HL-60 (cell line): Measurements from ENCODE around the gene LPCAT1.
"Not testable (repeated sequence)": the region's sequence is repeated elsewhere in the genome, so short reads cannot be mapped to it uniquely, and the experiment has no call there.

Experiments
- GABPA ChIP-seq: IDR thresholded peaks from 2 replicates; pipeline ENCODE4 v1.6.1; 2012; ENCODE audit warnings: low read depth
- POLR2AphosphoS5 ChIP-seq: IDR thresholded peaks from 2 replicates; pipeline ENCODE4 v1.6.1; 2012; ENCODE audit warnings: low read depth
- TF ChIP-seq, protein P1 (sequence below): IDR thresholded peaks from one replicate; pipeline ENCODE4 v1.5.1; 2011; ENCODE audit warnings: low read length, control low read depth, inconsistent platforms; ENCODE audit not compliant: insufficient read depth
- TF ChIP-seq, protein P2 (sequence below): IDR thresholded peaks from 2 replicates; pipeline ENCODE4 v1.6.1; 2012; ENCODE audit warnings: low read depth; ENCODE audit not compliant: insufficient replicate concordance

DNA sequence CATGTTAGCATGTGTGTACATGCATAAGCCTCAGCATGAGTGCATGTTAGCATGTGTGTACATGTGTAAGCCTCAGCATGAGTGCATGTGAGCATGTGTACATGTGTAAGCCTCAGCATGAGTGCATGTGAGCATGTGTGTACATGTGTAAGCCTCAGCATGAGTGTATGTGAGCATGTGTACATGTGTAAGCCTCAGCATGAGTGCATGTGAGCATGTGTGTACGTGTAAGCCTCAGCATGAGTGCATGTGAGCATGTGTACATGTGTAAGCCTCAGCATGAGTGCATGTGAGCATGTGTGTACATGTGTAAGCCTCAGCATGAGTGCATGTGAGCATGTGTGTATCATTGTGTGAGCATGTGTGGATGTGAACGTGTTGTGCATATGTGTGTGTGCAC is 64.3 kb downstream of the LPCAT1 start:
- TF ChIP-seq, protein P1, sequence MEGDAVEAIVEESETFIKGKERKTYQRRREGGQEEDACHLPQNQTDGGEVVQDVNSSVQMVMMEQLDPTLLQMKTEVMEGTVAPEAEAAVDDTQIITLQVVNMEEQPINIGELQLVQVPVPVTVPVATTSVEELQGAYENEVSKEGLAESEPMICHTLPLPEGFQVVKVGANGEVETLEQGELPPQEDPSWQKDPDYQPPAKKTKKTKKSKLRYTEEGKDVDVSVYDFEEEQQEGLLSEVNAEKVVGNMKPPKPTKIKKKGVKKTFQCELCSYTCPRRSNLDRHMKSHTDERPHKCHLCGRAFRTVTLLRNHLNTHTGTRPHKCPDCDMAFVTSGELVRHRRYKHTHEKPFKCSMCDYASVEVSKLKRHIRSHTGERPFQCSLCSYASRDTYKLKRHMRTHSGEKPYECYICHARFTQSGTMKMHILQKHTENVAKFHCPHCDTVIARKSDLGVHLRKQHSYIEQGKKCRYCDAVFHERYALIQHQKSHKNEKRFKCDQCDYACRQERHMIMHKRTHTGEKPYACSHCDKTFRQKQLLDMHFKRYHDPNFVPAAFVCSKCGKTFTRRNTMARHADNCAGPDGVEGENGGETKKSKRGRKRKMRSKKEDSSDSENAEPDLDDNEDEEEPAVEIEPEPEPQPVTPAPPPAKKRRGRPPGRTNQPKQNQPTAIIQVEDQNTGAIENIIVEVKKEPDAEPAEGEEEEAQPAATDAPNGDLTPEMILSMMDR = not testable (repeated sequence)
- TF ChIP-seq POLR2AphosphoS5, GABPA: not testable (repeated sequence)
- TF ChIP-seq, protein P2, sequence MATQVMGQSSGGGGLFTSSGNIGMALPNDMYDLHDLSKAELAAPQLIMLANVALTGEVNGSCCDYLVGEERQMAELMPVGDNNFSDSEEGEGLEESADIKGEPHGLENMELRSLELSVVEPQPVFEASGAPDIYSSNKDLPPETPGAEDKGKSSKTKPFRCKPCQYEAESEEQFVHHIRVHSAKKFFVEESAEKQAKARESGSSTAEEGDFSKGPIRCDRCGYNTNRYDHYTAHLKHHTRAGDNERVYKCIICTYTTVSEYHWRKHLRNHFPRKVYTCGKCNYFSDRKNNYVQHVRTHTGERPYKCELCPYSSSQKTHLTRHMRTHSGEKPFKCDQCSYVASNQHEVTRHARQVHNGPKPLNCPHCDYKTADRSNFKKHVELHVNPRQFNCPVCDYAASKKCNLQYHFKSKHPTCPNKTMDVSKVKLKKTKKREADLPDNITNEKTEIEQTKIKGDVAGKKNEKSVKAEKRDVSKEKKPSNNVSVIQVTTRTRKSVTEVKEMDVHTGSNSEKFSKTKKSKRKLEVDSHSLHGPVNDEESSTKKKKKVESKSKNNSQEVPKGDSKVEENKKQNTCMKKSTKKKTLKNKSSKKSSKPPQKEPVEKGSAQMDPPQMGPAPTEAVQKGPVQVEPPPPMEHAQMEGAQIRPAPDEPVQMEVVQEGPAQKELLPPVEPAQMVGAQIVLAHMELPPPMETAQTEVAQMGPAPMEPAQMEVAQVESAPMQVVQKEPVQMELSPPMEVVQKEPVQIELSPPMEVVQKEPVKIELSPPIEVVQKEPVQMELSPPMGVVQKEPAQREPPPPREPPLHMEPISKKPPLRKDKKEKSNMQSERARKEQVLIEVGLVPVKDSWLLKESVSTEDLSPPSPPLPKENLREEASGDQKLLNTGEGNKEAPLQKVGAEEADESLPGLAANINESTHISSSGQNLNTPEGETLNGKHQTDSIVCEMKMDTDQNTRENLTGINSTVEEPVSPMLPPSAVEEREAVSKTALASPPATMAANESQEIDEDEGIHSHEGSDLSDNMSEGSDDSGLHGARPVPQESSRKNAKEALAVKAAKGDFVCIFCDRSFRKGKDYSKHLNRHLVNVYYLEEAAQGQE = not testable (repeated sequence)
